Esophagus mucosa (tissue), 1 donor: ENCODE measurements around the gene PKDCC. TPM values are rescaled to one million over a fixed set of nuclear protein-coding genes. Genes with fewer than 3 reads are reported as not detected.
"Not testable (repeated sequence)": the region's sequence is repeated elsewhere in the genome, so short reads cannot be mapped to it uniquely, and the experiment has no call there.

Source experiments
- ATAC-seq: fragments of 200-7000 bp; cut with Tn5 transposase; one replicate; pipeline ENCODE4 v1.9.1; 2020
- total RNA-seq: library from RNA; stranded (reverse); gene quantifications from one replicate; pipeline ENCODE4 v1.2.4, GENCODE V29; 2023
- donor health status: DM: yes; HTN: yes; CAD: no.

The PKDCC gene
- total RNA-seq, 1 donor from 2014 or later, result 1.8 TPM

GRCh38 chr2:42030829-42031228 lies 17.0 kb upstream of the PKDCC start:
- ATAC-seq, result no peak

- ATAC-seq, result no peak
Observed at GRCh38 chr2:42031281-42032223, 16.3 kb upstream of the PKDCC start.

GRCh38 chr2:42032224-42032620 lies 15.6 kb upstream of the PKDCC start:
- ATAC-seq, result no peak

- ATAC-seq, result no peak
Observed at GRCh38 chr2:42032745-42033144, 15.1 kb upstream of the PKDCC start.

- not testable (repeated sequence) for ATAC-seq
Observed at GRCh38 chr2:42034096-42034495, 13.7 kb upstream of the PKDCC start.

- no peak for ATAC-seq
Observed at GRCh38 chr2:42035241-42035640, 12.6 kb upstream of the PKDCC start.

GRCh38 chr2:42036413-42036812 lies 11.4 kb upstream of the PKDCC start:
- ATAC-seq, result no peak

- no peak for ATAC-seq
Observed at GRCh38 chr2:42036940-42037339, 10.9 kb upstream of the PKDCC start.

GRCh38 chr2:42040643-42041278 lies 7.1 kb upstream of the PKDCC start:
- ATAC-seq, result no peak

- no peak for ATAC-seq
Observed at GRCh38 chr2:42041377-42042127, 6.3 kb upstream of the PKDCC start.

GRCh38 chr2:42042631-42043355 lies 5.0 kb upstream of the PKDCC start:
- ATAC-seq, result no peak

GRCh38 chr2:42043789-42044394 lies 3.9 kb upstream of the PKDCC start:
- ATAC-seq, result no peak

- no peak for ATAC-seq
Observed at GRCh38 chr2:42044939-42045338, 2.9 kb upstream of the PKDCC start.

- ATAC-seq, result no peak
Observed at GRCh38 chr2:42045352-42045751, 2.5 kb upstream of the PKDCC start.

- ATAC-seq, result no peak
Observed at GRCh38 chr2:42045848-42046748, 1.7 kb upstream of the PKDCC start.

- ATAC-seq, result no peak
Observed at GRCh38 chr2:42046819-42047487, 868 bp upstream of the PKDCC start.

- peak; percentile 36 for ATAC-seq
Observed at GRCh38 chr2:42048299-42049220, 739 bp downstream of the PKDCC start.

GRCh38 chr2:42049221-42050009 lies 1.6 kb downstream of the PKDCC start:
- no peak for ATAC-seq
